GM12878 (cell line): ENCODE results near the gene USF1. TPM values are rescaled to one million over a fixed set of nuclear protein-coding genes. Genes with fewer than 3 reads are reported as not detected.
"Not testable (repeated sequence)": the region's sequence is repeated elsewhere in the genome, so short reads cannot be mapped to it uniquely, and the experiment has no call there.

Experiments
- ATAC-seq: fragments of 200-7000 bp; cut with Tn5 transposase; 3 replicates; pipeline ENCODE4 v1.9.1; 2020; ENCODE audit warnings: mild to moderate bottlenecking, moderate library complexity
- BruUV-seq: library from RNA; stranded (reverse); fragments of 400-500 nt; replicated peaks from 2 replicates; lab custom pipeline; 2021; lab: Mats Ljungman, UMichigan
- CTCF ChIA-PET: fragments of 300-600 bp; sonication (Branson Sonifier 250); formaldehyde crosslinking; extraction: SDS; loops from one replicate; lab custom pipeline; 2021; ENCODE audit warnings: inconsistent platforms; lab: Yijun Ruan, JAX
- POLR2A ChIA-PET: fragments of 350-600 bp; formaldehyde crosslinking; extraction: SDS; loops from one replicate; lab custom pipeline; 2021; ENCODE audit warnings: inconsistent platforms; lab: Charles Lee
- RAD21 ChIA-PET: fragments of 300-600 bp; sonication (Branson Sonifier 250); formaldehyde crosslinking; loops from one replicate; lab custom pipeline; 2023; ENCODE audit warnings: antibody characterized with exemption; ENCODE audit not compliant: unreplicated experiment; lab: Charles Lee
- SMC1A ChIA-PET: fragments of 300-600 bp; sonication (Branson Sonifier 250); formaldehyde crosslinking; loops from one replicate; lab custom pipeline; 2023; ENCODE audit not compliant: unreplicated experiment, uncharacterized antibody; lab: Charles Lee
- DNase-seq: peaks from one replicate; pipeline ENCODE4 v3.0.0-alpha.2; 2011; ENCODE audit warnings: low read depth, low spot score
- FAIRE-seq: peaks from 3 replicates; lab custom pipeline; 2011; peaks lifted over from hg19 to GRCh38; lab: Jason Lieb, UNC
- H2AFZ ChIP-seq: 2 replicates; pipeline ENCODE4 v1.6.0; 2011; ENCODE audit warnings: low read depth, low read length, control low read depth; ENCODE audit not compliant: control insufficient read depth
- H3K27ac ChIP-seq: 2 replicates; pipeline ENCODE4 v1.5.1; 2011; ENCODE audit warnings: control low read depth; ENCODE audit not compliant: control insufficient read depth, insufficient read depth
- H3K27me3 ChIP-seq, 2 experiments: replicated peaks in 1 of 2; 2 replicates each; pipeline versions ENCODE4 v1.6.0 to v1.6.1; 2011; ENCODE audit warnings: low read length in 1 of 2; ENCODE audit not compliant: control insufficient read depth in 2 of 2, insufficient read depth in 2 of 2
- H3K36me3 ChIP-seq, 2 experiments: 2 replicates each; pipeline ENCODE4 v1.5.1; 2011; ENCODE audit warnings: low read length in 1 of 2; ENCODE audit not compliant: control insufficient read depth in 2 of 2, insufficient read depth in 2 of 2
- H3K4me1 ChIP-seq: 2 replicates; pipeline ENCODE4 v1.6.1; 2011; ENCODE audit warnings: mild to moderate bottlenecking, low read length, moderate library complexity, mixed read lengths; ENCODE audit not compliant: control insufficient read depth, insufficient read depth
- H3K4me2 ChIP-seq: 2 replicates; pipeline ENCODE4 v1.6.0; 2011; ENCODE audit warnings: control low read depth; ENCODE audit not compliant: control insufficient read depth, insufficient read depth
- H3K4me3 ChIP-seq: fragments of 200-600 bp; sonication (generic); 2 replicates; pipeline ENCODE4 v1.5.1; 2016
- H3K79me2 ChIP-seq: 2 replicates; pipeline ENCODE4 v1.6.0; 2011; ENCODE audit warnings: low read length; ENCODE audit not compliant: control insufficient read depth, insufficient read depth
- H3K9ac ChIP-seq: 2 replicates; pipeline ENCODE4 v1.8.0; 2011; ENCODE audit warnings: low read length, control low read depth, mixed read lengths; ENCODE audit not compliant: control insufficient read depth, insufficient read depth
- H3K9me3 ChIP-seq: replicated peaks from 3 replicates; pipeline ENCODE4 v1.5.1; 2011; ENCODE audit warnings: mild to moderate bottlenecking, low read length; ENCODE audit not compliant: control insufficient read depth, insufficient read depth
- H4K20me1 ChIP-seq: 2 replicates; pipeline ENCODE4 v1.6.0; 2011; ENCODE audit not compliant: control insufficient read depth, insufficient read depth
- ATF2 ChIP-seq: IDR thresholded peaks from 2 replicates; pipeline ENCODE4 v1.6.1; 2012; ENCODE audit warnings: low read length, inconsistent platforms
- FOXM1 ChIP-seq: IDR thresholded peaks from 2 replicates; pipeline ENCODE4 v1.6.1; 2012; ENCODE audit warnings: low read depth, mild to moderate bottlenecking, inconsistent platforms, low read length, moderate library complexity
- IKZF2 ChIP-seq, 2 experiments: fragments of 450-650 bp; IDR thresholded peaks; 2 replicates each; pipeline ENCODE4 v1.6.1; 2017; ENCODE audit warnings: mild to moderate bottlenecking in 2 of 2, moderate library complexity in 2 of 2
- JUNB ChIP-seq: IDR thresholded peaks from 2 replicates; pipeline ENCODE4 v1.6.1; 2016; ENCODE audit warnings: antibody characterized with exemption, mild to moderate bottlenecking
- KLF5 ChIP-seq: fragments of 450-650 bp; IDR thresholded peaks from 2 replicates; pipeline ENCODE4 v1.6.1; 2014; ENCODE audit warnings: mild to moderate bottlenecking; ENCODE audit not compliant: partially characterized antibody
- MEF2A ChIP-seq: IDR thresholded peaks from 2 replicates; pipeline ENCODE4 v1.6.1; 2011; ENCODE audit warnings: low read depth, mild to moderate bottlenecking, low read length, moderate library complexity; ENCODE audit not compliant: insufficient read depth
- MLLT1 ChIP-seq: fragments of 450-650 bp; IDR thresholded peaks from 2 replicates; pipeline ENCODE4 v1.6.1; 2016; ENCODE audit warnings: mild to moderate bottlenecking
- MTA2 ChIP-seq: fragments of 450-650 bp; IDR thresholded peaks from 2 replicates; pipeline ENCODE4 v1.6.1; 2016; ENCODE audit warnings: low read depth, mild to moderate bottlenecking, moderate library complexity
- PAX5 ChIP-seq: IDR thresholded peaks from 2 replicates; pipeline ENCODE4 v1.6.1; 2011; ENCODE audit warnings: low read depth, low read length, borderline replicate concordance
- SKIL ChIP-seq: fragments of 450-650 bp; IDR thresholded peaks from 2 replicates; pipeline ENCODE4 v1.6.1; 2017; ENCODE audit warnings: mild to moderate bottlenecking, low read depth, inconsistent platforms; ENCODE audit not compliant: poor library complexity, severe bottlenecking
- ZNF207 ChIP-seq: fragments of 450-650 bp; IDR thresholded peaks from 2 replicates; pipeline ENCODE4 v1.6.1; 2014; ENCODE audit warnings: antibody characterized with exemption, mild to moderate bottlenecking, borderline replicate concordance
- ZNF217 ChIP-seq: fragments of 450-650 bp; IDR thresholded peaks from 2 replicates; pipeline ENCODE4 v1.6.1; 2017; ENCODE audit warnings: antibody characterized with exemption, mild to moderate bottlenecking
- WGBS: methylation state at CpG from one replicate; pipeline ENCODE4 v1.1.6; 2016; ENCODE audit warnings: low lambda C conversion rate; ENCODE audit not compliant: insufficient replicate concordance, insufficient coverage; ENCODE audit errors: missing lambda C conversion rate; 5-methylcytosine and 5-hydroxymethylcytosine counted together
- in situ Hi-C: fragments of 300-500 bp; cut with MboI; formaldehyde crosslinking; loops from 9 replicates; pipeline ENCODE4 v1.14.3; 2018; ENCODE audit warnings: mixed read lengths
- intact Hi-C: fragments of 100-400 bp; cut with micrococcal nuclease; formaldehyde crosslinking; loops from one replicate; pipeline ENCODE4 v1.14.2; 2022; ENCODE audit not compliant: unreplicated experiment
- polyA plus RNA-seq, 11 experiments: library from polyadenylated mRNA; depleted of rRNA in 4 of 11; unstranded in 6 of 11; stranded (reverse) in 5 of 11; fragments of >200 nt; fragmentation: Nextera tagmentation in 4 of 11; fragmentation: Illumina TruSeq in 1 of 11; extraction: Ambion mirVana in 4 of 11; extraction: Trizol in 1 of 11; gene quantifications; 1 replicate in 1 of 11; 2 replicates in 10 of 11; pipeline versions ENCODE4 v1.2.1 to v1.2.3, GENCODE V29; 2011 to 2016; ENCODE audit warnings: inconsistent platforms in 2 of 11, missing spikeins in 2 of 11, low read depth in 1 of 11
- total RNA-seq, 4 experiments: library from RNA; depleted of rRNA in 3 of 4; stranded (reverse); fragments of >200 nt in 3 of 4; fragmentation: Illumina TruSeq in 1 of 4; extraction: Trizol in 1 of 4; gene quantifications; 2 replicates each; pipeline versions ENCODE4 v1.2.1 to v1.2.3, GENCODE V29; 2013 to 2021

The USF1 gene
- total and polyA plus RNA-seq, 10 of the 15 experiments (the other 5 are each of a cell fraction or from before 2014, with no cell fraction given), result 9.4 to 92.1 (median 53.5) TPM

GRCh38 chr1:161029466-161029865, 16.3 kb downstream of the USF1 start:
- intact Hi-C loops, RAD21 ChIA-PET, H3K36me3 ChIP-seq, H3K4me3 ChIP-seq, H3K4me1 ChIP-seq, H3K4me2 ChIP-seq, H2AFZ ChIP-seq, SMC1A ChIA-PET, H3K9ac ChIP-seq, FAIRE-seq, in situ Hi-C loops, BruUV-seq, H3K27me3 ChIP-seq, DNase-seq, H3K79me2 ChIP-seq, ATAC-seq, H3K27ac ChIP-seq, POLR2A ChIA-PET, H4K20me1 ChIP-seq, CTCF ChIA-PET: not testable (repeated sequence)
- peaks cover 10% of the 10 kb centered on the region; the same call in 2 of the 3 replicates for H3K9me3 ChIP-seq
- WGBS, result 93% methylated on average over 19 of the region's 32 CpGs

GRCh38 chr1:161026954-161027353, 18.8 kb downstream of the USF1 start:
- BruUV-seq, H3K36me3 ChIP-seq, H3K27ac ChIP-seq, H2AFZ ChIP-seq, H3K79me2 ChIP-seq, FAIRE-seq, H3K27me3 ChIP-seq, DNase-seq, intact Hi-C loops, H3K9ac ChIP-seq, SMC1A ChIA-PET, H3K4me3 ChIP-seq, H3K4me1 ChIP-seq, ATAC-seq, H3K4me2 ChIP-seq, in situ Hi-C loops, POLR2A ChIA-PET, H4K20me1 ChIP-seq: not testable (repeated sequence)
- peaks cover 10% of the 10 kb centered on the region; the same call in 2 of the 3 replicates for H3K9me3 ChIP-seq
- ChIA-PET RAD21 (interaction anchor here (1.1 kb wide), 1 partner anchor 19 kb away, joined by 3 read pairs; the partner anchor contains the start of gene USF1), CTCF (interaction anchor here (1.9 kb wide), 1 partner anchor 18 kb away, joined by 8 read pairs; the partner anchor contains the start of gene USF1)
- 0% methylated on average over 1 of the region's 1 CpG for WGBS
- TF ChIP-seq SKIL (peak; percentile 85), ZNF217 (peak; percentile 39; the same call in 1 of the 2 replicates), ATF2 (peak; percentile 60), MTA2 (peak; percentile 81), IKZF2 (IDR thresholded peaks at IDR 0.05) (peak; percentile 54 to 62), PAX5 (peak; percentile 27; the same call in 1 of the 2 replicates), FOXM1 (peak; percentile 38; the same call in 1 of the 2 replicates), MLLT1 (0 out of 2 replicates have a peak, but pooled peaks have one; percentile 40), JUNB (peak; percentile 76), KLF5 (peak; percentile 91), MEF2A (0 out of 2 replicates have a peak, but pooled peaks have one; percentile 16), ZNF207 (0 out of 2 replicates have a peak, but pooled peaks have one; percentile 40)
